Measurements from ENCODE around the gene EFHC2.

Gene EFHC2

GRCh38 chrX:44244008-44244407 is 99.5 kb downstream of the EFHC2 start:
- ChIA-PET CTCF (interaction anchor here (0.5 to 3.1 kb wide), 28 partner anchors 9 to 684 kb away, joined by 3 to 54 read pairs (median 4); no protein-coding TSS in a partner anchor), POLR2A (interaction anchor here (0.9 kb wide), 1 partner anchor 286 kb away, joined by 5 read pairs; no protein-coding TSS in a partner anchor)
- H3K27ac ChIP-seq (ENCODE audit: extremely low read depth, low read depth, low read length) = no peak overlapping the region
- H3K4me1 ChIP-seq (ENCODE audit: control insufficient read depth, insufficient read depth, low read length) = no peaks in the 10 kb centered on the region
- peak; percentile 55 for TF ChIP-seq ZNF654 (tag by site-specific recombination; IDR thresholded peaks at IDR 0.05; ENCODE audit: low read depth)
- TF ChIP-seq KLF1 (tag by site-specific recombination; IDR thresholded peaks at IDR 0.05) = no peak
- TF ChIP-seq GLI2 (tag by site-specific recombination; IDR thresholded peaks at IDR 0.05; ENCODE audit: borderline replicate concordance, low read depth) = no peak
- no peaks in the 10 kb centered on the region for H3K36me3 ChIP-seq (ENCODE audit: control insufficient read depth in 2 of 2, insufficient read depth in 1 of 2, low read length in 2 of 2)
- H3K9me3 ChIP-seq (ENCODE audit: control insufficient read depth, insufficient read depth, low read depth, low read length) = no peaks in the 10 kb centered on the region
- H3K4me3 ChIP-seq (ENCODE audit: low read depth, low read length) = no peak overlapping the region

GRCh38 chrX:44241546-44241945 is 101.9 kb downstream of the EFHC2 start:
- ChIA-PET CTCF (no interaction called here), POLR2A (no interaction called here)
- Histone ChIP-seq H3K4me1 (ENCODE audit: control insufficient read depth, insufficient read depth, low read length) (no peaks in the 10 kb centered on the region), H3K9me3 (ENCODE audit: control insufficient read depth, insufficient read depth, low read depth, low read length) (no peaks in the 10 kb centered on the region), H3K4me3 (ENCODE audit: low read depth, low read length) (no peak overlapping the region), H3K36me3 (ENCODE audit: control insufficient read depth in 2 of 2, insufficient read depth in 1 of 2, low read length in 2 of 2) (no peaks in the 10 kb centered on the region), H3K27ac (ENCODE audit: extremely low read depth, low read depth, low read length) (no peak overlapping the region)
- TF ChIP-seq ZNF404 (tag by site-specific recombination; IDR thresholded peaks at IDR 0.05) (no peak), ZNF488 (tag by site-specific recombination; IDR thresholded peaks at IDR 0.05) (no peak), ZNF211 (tag by site-specific recombination; IDR thresholded peaks at IDR 0.05; ENCODE audit: low read depth) (no peak), ZBTB48 (tag by site-specific recombination; IDR thresholded peaks at IDR 0.05) (no peak), HOXC10 (CRISPR knock-in tag; IDR thresholded peaks at IDR 0.05) (no peak), ZNF140 (tag by site-specific recombination; IDR thresholded peaks at IDR 0.05) (no peak), YY2 (tag by site-specific recombination; IDR thresholded peaks at IDR 0.05) (no peak)

GRCh38 chrX:44240036-44240435 is 103.4 kb downstream of the EFHC2 start:
- ChIA-PET CTCF (interaction anchor here (1.4 kb wide), 1 partner anchor 281 kb away, joined by 3 read pairs; no protein-coding TSS in a partner anchor), POLR2A (no interaction called here)

More at GRCh38 chrX:44240036-44240435, 103.4 kb downstream of the EFHC2 start:
- Histone ChIP-seq H3K27ac (ENCODE audit: extremely low read depth, low read depth, low read length) (no peak overlapping the region), H3K36me3 (ENCODE audit: control insufficient read depth in 2 of 2, insufficient read depth in 1 of 2, low read length in 2 of 2) (no peaks in the 10 kb centered on the region), H3K9me3 (ENCODE audit: control insufficient read depth, insufficient read depth, low read depth, low read length) (no peaks in the 10 kb centered on the region), H3K4me1 (ENCODE audit: control insufficient read depth, insufficient read depth, low read length) (no peaks in the 10 kb centered on the region), H3K4me3 (ENCODE audit: low read depth, low read length) (no peak overlapping the region)
- no peak for TF ChIP-seq ZNF677 (tag by site-specific recombination; IDR thresholded peaks at IDR 0.05)
- TF ChIP-seq HIC1 (tag by site-specific recombination; IDR thresholded peaks at IDR 0.05) = no peak
- TF ChIP-seq YY2 (tag by site-specific recombination; IDR thresholded peaks at IDR 0.05) = no peak
- TF ChIP-seq ZNF645 (tag by site-specific recombination; IDR thresholded peaks at IDR 0.05) = no peak
- no peak for TF ChIP-seq ZNF175 (tag by site-specific recombination; IDR thresholded peaks at IDR 0.05)
- TF ChIP-seq ZNF501 (tag by site-specific recombination; IDR thresholded peaks at IDR 0.05) = no peak
- no peak for TF ChIP-seq ZNF76 (tag by site-specific recombination; IDR thresholded peaks at IDR 0.05; ENCODE audit: borderline replicate concordance, low read depth)

Data from HEK293 (cell line).